Posterior vena cava (tissue), 2 donors: ENCODE results near the gene SLC7A10. TPM values are rescaled to one million over a fixed set of nuclear protein-coding genes. Genes with fewer than 3 reads are reported as not detected.
"Not testable (repeated sequence)": the region's sequence is repeated elsewhere in the genome, so short reads cannot be mapped to it uniquely, and the experiment has no call there.

Experiments used
- DNase-seq: peaks from one replicate; pipeline ENCODE4 v3.0.0-alpha.2; 2020; ENCODE audit warnings: low spot score
- intact Hi-C, 2 donors: fragments of 100-400 bp; cut with DNase I; formaldehyde crosslinking; loops; one replicate each; pipeline versions ENCODE4 v1.14.1 to v1.14.2; 2022 to 2023
- total RNA-seq, 2 donors: library from RNA; stranded (reverse); fragmentation: NEBNext Ultra II Directional; extraction: Animal tissue kit (Norgen Biotek cat#: 25700); gene quantifications; one replicate each; pipeline ENCODE4 v1.2.1, GENCODE V29; 2021
- donor health status: DM: yes; HTN: yes; CAD: no.
- donor health status: DM: yes; HTN: yes; CAD: no.

SLC7A10 gene
- total RNA-seq, 2 donors from 2014 or later = not detected

GRCh38 chr19:33168528-33168927, 57.1 kb downstream of the SLC7A10 start:
- DNase-seq = no peak
- intact Hi-C loops = no loop called here

GRCh38 chr19:33167438-33167837, 58.2 kb downstream of the SLC7A10 start:
- DNase-seq = no peak
- intact Hi-C loops = no loop called here

- intact Hi-C loops, DNase-seq: not testable (repeated sequence)
Observed at GRCh38 chr19:33166037-33166436, 59.6 kb downstream of the SLC7A10 start.

- intact Hi-C loops = no loop called here
- DNase-seq = no peak
Observed at GRCh38 chr19:33163481-33163880, 62.2 kb downstream of the SLC7A10 start.

GRCh38 chr19:33161201-33161600, 64.4 kb downstream of the SLC7A10 start:
- DNase-seq = no peak
- intact Hi-C loops = no loop called here

- intact Hi-C loops = no loop called here
- peak; percentile 45 for DNase-seq
Observed at GRCh38 chr19:33159893-33160292, 65.8 kb downstream of the SLC7A10 start.

GRCh38 chr19:33159149-33159548, 66.5 kb downstream of the SLC7A10 start:
- intact Hi-C loops = no loop called here
- peak; percentile 2 for DNase-seq

Other genes with a start within 250 kb of the SLC7A10 start
- 1 to 10 TPM in 1 of 2 donors, under 1 TPM in 1; 0.56 to 1.5 TPM for gene RHPN2, start 161.0 kb downstream of the SLC7A10 start, total RNA-seq
- 1 to 10 TPM; 6.0 to 6.5 TPM for gene GPATCH1, start 144.7 kb downstream of the SLC7A10 start, total RNA-seq
- not detected for gene WDR88, start 93.7 kb downstream of the SLC7A10 start, total RNA-seq
- gene LRP3, start 31.5 kb downstream of the SLC7A10 start, total RNA-seq = 10 to 100 TPM; 36.1 to 36.8 TPM
- 1 to 10 TPM; 6.3 to 8.0 TPM for gene CEBPA, start 76.7 kb upstream of the SLC7A10 start, total RNA-seq
- gene CEBPG, start 147.9 kb upstream of the SLC7A10 start, total RNA-seq = 10 to 100 TPM; 29.1 to 41.3 TPM